Endothelial cell of umbilical vein (primary cell): ENCODE results near the gene TAS1R1. TPM values are rescaled to one million over a fixed set of nuclear protein-coding genes. Genes with fewer than 3 reads are reported as not detected.

Experiments used
- BruUV-seq: library from RNA; stranded (reverse); fragments of 400-500 nt; replicated peaks from 2 replicates; lab custom pipeline; 2021; lab: Mats Ljungman, UMichigan
- CTCF ChIA-PET: fragments of 300-600, 350-600 bp; sonication (Branson Sonifier 250); formaldehyde crosslinking; loops from one replicate; lab custom pipeline; 2021; ENCODE audit warnings: antibody characterized with exemption, inconsistent platforms; lab: Charles Lee
- POLR2A ChIA-PET: fragments of 300-600, 350-600 bp; sonication (Branson Sonifier 250); formaldehyde crosslinking; loops from one replicate; lab custom pipeline; 2021; ENCODE audit warnings: antibody characterized with exemption, inconsistent platforms; lab: Charles Lee
- DNase-seq: peaks from one replicate; pipeline ENCODE4 v3.0.0-alpha.2; 2011; ENCODE audit warnings: low read depth, low spot score
- FAIRE-seq: peaks from 2 replicates; lab custom pipeline; 2011; peaks lifted over from hg19 to GRCh38; lab: Jason Lieb, UNC
- H2AFZ ChIP-seq: 2 replicates; pipeline ENCODE4 v1.6.0; 2012; ENCODE audit warnings: low read depth, low read length, control low read depth, inconsistent platforms
- H3K27ac ChIP-seq: 2 replicates; pipeline ENCODE4 v1.5.1; 2011; ENCODE audit warnings: low read depth, mild to moderate bottlenecking, control low read depth, low read length, moderate library complexity; ENCODE audit not compliant: insufficient read depth
- H3K27me3 ChIP-seq, 2 experiments: 2 replicates each; pipeline versions ENCODE4 v1.6.0 to v1.6.1; 2011; ENCODE audit warnings: low read length in 2 of 2, mixed read lengths in 1 of 2; ENCODE audit not compliant: control insufficient read depth in 2 of 2, insufficient read depth in 2 of 2
- H3K36me3 ChIP-seq, 2 experiments: 2 replicates in 1 of 2; 3 replicates in 1 of 2; pipeline ENCODE4 v1.5.1; 2011; ENCODE audit warnings: low read length in 2 of 2, mild to moderate bottlenecking in 1 of 2, moderate library complexity in 1 of 2; ENCODE audit not compliant: control insufficient read depth in 2 of 2, insufficient read depth in 2 of 2; ENCODE audit errors: extremely low read depth in 1 of 2
- H3K4me1 ChIP-seq: 3 replicates; pipeline ENCODE4 v1.5.1; 2011; ENCODE audit warnings: mild to moderate bottlenecking, low read length; ENCODE audit not compliant: control insufficient read depth, insufficient read depth; ENCODE audit errors: extremely low read depth
- H3K4me2 ChIP-seq: 2 replicates; pipeline ENCODE4 v1.6.1; 2011; ENCODE audit warnings: low read length, control low read depth, mixed read lengths; ENCODE audit not compliant: insufficient read depth
- H3K4me3 ChIP-seq, 3 experiments: fragments of 200-600 bp in 1 of 3; sonication (generic), shearing (Covaris generic) in 1 of 3; replicated peaks in 1 of 3; 2 replicates each; pipeline ENCODE4 v1.5.1; 2011 to 2016; ENCODE audit warnings: control low read depth in 3 of 3, low read length in 3 of 3, mild to moderate bottlenecking in 2 of 3, inconsistent platforms in 1 of 3, low read depth in 1 of 3, moderate library complexity in 1 of 3; ENCODE audit not compliant: insufficient read depth in 1 of 3
- H3K79me2 ChIP-seq: 2 replicates; pipeline ENCODE4 v1.6.0; 2012; ENCODE audit warnings: low read length, inconsistent platforms; ENCODE audit not compliant: control insufficient read depth, insufficient read depth
- H3K9ac ChIP-seq: replicated peaks from 2 replicates; pipeline ENCODE3; 2011; ENCODE audit warnings: low read length, control low read depth; ENCODE audit not compliant: insufficient read depth; ENCODE audit errors: extremely low read depth
- H3K9me1 ChIP-seq: replicated peaks from 3 replicates; pipeline ENCODE4 v1.6.0; 2011; ENCODE audit warnings: mild to moderate bottlenecking, low read length; ENCODE audit not compliant: control insufficient read depth, insufficient read depth; ENCODE audit errors: extremely low read depth
- H3K9me3 ChIP-seq: replicated peaks from 2 replicates; pipeline ENCODE4 v1.5.1; 2012; ENCODE audit warnings: low read length, inconsistent platforms; ENCODE audit not compliant: control insufficient read depth, insufficient read depth
- H4K20me1 ChIP-seq: replicated peaks from 2 replicates; pipeline ENCODE3; 2011; ENCODE audit warnings: mild to moderate bottlenecking, low read length; ENCODE audit not compliant: control insufficient read depth, insufficient read depth; ENCODE audit errors: extremely low read depth
- CTCF ChIP-seq, 2 donors: IDR thresholded peaks; 1 replicate in 1 of 2; 2 replicates in 1 of 2; pipeline ENCODE4 v1.5.1; 2011; ENCODE audit warnings: low read length in 2 of 2, mild to moderate bottlenecking in 2 of 2, moderate library complexity in 2 of 2, control low read depth in 1 of 2, inconsistent platforms in 1 of 2, low read depth in 1 of 2; ENCODE audit not compliant: insufficient read depth in 1 of 2; ENCODE audit errors: extremely low read depth in 1 of 2
- FOS ChIP-seq: IDR thresholded peaks from 2 replicates; pipeline ENCODE4 v1.6.1; 2011; ENCODE audit warnings: mild to moderate bottlenecking, low read length, moderate library complexity, borderline replicate concordance; ENCODE audit not compliant: insufficient read depth
- GATA2 ChIP-seq: IDR thresholded peaks from 2 replicates; pipeline ENCODE4 v1.7.0; 2011; ENCODE audit warnings: low read depth, mild to moderate bottlenecking, moderate library complexity, mixed read lengths, low read length; ENCODE audit not compliant: insufficient read length, insufficient read depth
- JUN ChIP-seq: IDR thresholded peaks from 2 replicates; pipeline ENCODE4 v1.6.1; 2011; ENCODE audit warnings: borderline replicate concordance, low read depth; ENCODE audit not compliant: insufficient read length, insufficient read depth
- MAX ChIP-seq: IDR thresholded peaks from 2 replicates; pipeline ENCODE4 v1.6.1; 2011; ENCODE audit not compliant: insufficient read depth, insufficient read length
- POLR2A ChIP-seq: IDR thresholded peaks from 2 replicates; pipeline ENCODE4 v1.6.1; 2012; ENCODE audit warnings: low read depth, mild to moderate bottlenecking, control low read depth, low read length
- POLR2AphosphoS5 ChIP-seq: IDR thresholded peaks from 2 replicates; pipeline ENCODE4 v1.6.1; 2012; ENCODE audit warnings: low read depth, mild to moderate bottlenecking, control low read depth, low read length, moderate library complexity; ENCODE audit not compliant: insufficient read depth
- dilution Hi-C: fragments of 300-500 bp; cut with MboI; formaldehyde crosslinking; loops from one replicate; pipeline ENCODE4 v1.15.0; 2019; ENCODE audit warnings: low sequenced_read_pairs; ENCODE audit not compliant: extremely low pct_ligation_motif_present
- intact Hi-C: fragments of 100-400 bp; cut with micrococcal nuclease; formaldehyde crosslinking; loops from one replicate; pipeline ENCODE4 v1.10.0; 2022
- polyA plus RNA-seq, 4 experiments: library from polyadenylated mRNA; depleted of rRNA in 3 of 4; stranded (reverse) in 3 of 4; unstranded in 1 of 4; fragments of >200 nt; gene quantifications; 2 replicates each; pipeline versions ENCODE4 v1.2.1 to v1.2.3, GENCODE V29; 2011 to 2012; ENCODE audit warnings: missing spikeins in 1 of 4
- total RNA-seq: library from RNA; stranded (reverse); gene quantifications from 2 replicates; pipeline ENCODE4 v1.2.3, GENCODE V29; 2021

TAS1R1 gene
- total and polyA plus RNA-seq, 2 donors (not counting 3 experiments of a cell fraction or from before 2014, with no cell fraction given) = not detected

- POLR2A ChIA-PET = interaction anchor here (1.5 to 1.6 kb wide), 3 partner anchors 13 to 30 kb away, joined by 4 to 5 read pairs (median 5); partner anchors contain the start of gene ZBTB48
These were observed 48.3 kb downstream of the TAS1R1 start for GRCh38 chr1:6603238-6603914.

GRCh38 chr1:6603915-6604558 lies 48.9 kb downstream of the TAS1R1 start:
- CTCF ChIA-PET = interaction anchor here (0.6 to 2.0 kb wide), 10 partner anchors 8 to 164 kb away, joined by 3 to 8 read pairs (median 3); partner anchors contain the start of genes NOL9, PLEKHG5 and ZBTB48

More at GRCh38 chr1:6603238-6603914, 48.3 kb downstream of the TAS1R1 start:
- dilution Hi-C loops = no loop called here
- BruUV-seq = TSS peak; percentile 66
- TF ChIP-seq POLR2AphosphoS5 (no peak), POLR2A (peak; percentile 0)
- H3K4me3 ChIP-seq = peak overlapping the region; percentile 27 to 84 (median 43)
- H3K9me1 ChIP-seq = no peaks in the 10 kb centered on the region
- H3K9me3 ChIP-seq = no peaks in the 10 kb centered on the region
- CTCF ChIA-PET = interaction anchor here (0.9 to 2.0 kb wide), 6 partner anchors 9 to 112 kb away, joined by 3 to 8 read pairs (median 4); partner anchors contain the start of genes PLEKHG5 and ZBTB48
- no peaks in the 10 kb centered on the region for H3K27me3 ChIP-seq
- peaks cover 0 to 3% of the 10 kb centered on the region in 2 experiments for H3K36me3 ChIP-seq
- peak overlapping the region; percentile 47 for H2AFZ ChIP-seq
- H3K79me2 ChIP-seq = peaks cover 35% of the 10 kb centered on the region
- FAIRE-seq (no peak), DNase-seq (peak; percentile 75)
- peaks cover 23% of the 10 kb centered on the region for H3K4me1 ChIP-seq
- H3K27ac ChIP-seq = peak overlapping the region; percentile 86
- intact Hi-C loops = loop anchor here (1.0 to 5.0 kb wide), 5 partner anchors 10 to 184 kb away; partner anchors contain the start of genes CAMTA1, DNAJC11, PHF13 and PLEKHG5
- peak overlapping the region; percentile 78 for H3K4me2 ChIP-seq
- no peaks in the 10 kb centered on the region for H4K20me1 ChIP-seq
- peak overlapping the region; percentile 89 for H3K9ac ChIP-seq

More at GRCh38 chr1:6603915-6604558, 48.9 kb downstream of the TAS1R1 start:
- POLR2A ChIA-PET = interaction anchor here (0.7 to 1.5 kb wide), 2 partner anchors 8 to 25 kb away, joined by 3 to 5 read pairs; partner anchors contain the start of gene ZBTB48
- DNase-seq (peak; percentile 91), FAIRE-seq (peak; percentile 96)
- Histone ChIP-seq H2AFZ (peak overlapping the region; percentile 47), H3K27me3 (no peaks in the 10 kb centered on the region), H3K4me2 (peak overlapping the region; percentile 78), H3K4me3 (no peak overlapping the region), H3K79me2 (peaks cover 32% of the 10 kb centered on the region), H3K9ac (peak overlapping the region; percentile 89), H3K9me1 (no peaks in the 10 kb centered on the region), H3K9me3 (no peaks in the 10 kb centered on the region), H4K20me1 (no peaks in the 10 kb centered on the region), H3K36me3 (peaks cover 0 to under 1% of the 10 kb centered on the region in 2 experiments), H3K27ac (peak overlapping the region; percentile 86), H3K4me1 (peaks cover 23% of the 10 kb centered on the region)
- dilution Hi-C loops = no loop called here
- TSS peak; percentile 11 for BruUV-seq
- TF ChIP-seq MAX (peak; percentile 70), POLR2AphosphoS5 (peak; percentile 58), CTCF (IDR thresholded peaks at IDR 0.05; ENCODE audit: extremely low read depth in 1 of 2, insufficient read depth in 1 of 2, low read depth in 1 of 2, low read length in 2 of 2) (no peak), FOS (peak; percentile 40), GATA2 (peak; percentile 33), POLR2A (no peak), JUN (no peak)
- intact Hi-C loops = loop anchor here (1.0 to 5.0 kb wide), 6 partner anchors 9 to 183 kb away; partner anchors contain the start of genes CAMTA1, DNAJC11, PHF13 and PLEKHG5
